ENCODE measurements around the gene APOD. TPM values are rescaled to one million over a fixed set of nuclear protein-coding genes. Genes with fewer than 3 reads are reported as not detected.

The APOD gene
- total RNA-seq, 2 experiments from 2014 or later: not detected

GRCh38 chr3:195579281-195579680, 4.5 kb downstream of the APOD start:
- peaks cover 12% of the 10 kb centered on the region for H3K4me1 Mint-ChIP-seq
- DNase-seq: no peak
- H3K9me3 Mint-ChIP-seq: no peaks in the 10 kb centered on the region
- no peak overlapping the region for H3K27ac Mint-ChIP-seq
- no peaks in the 10 kb centered on the region for H3K36me3 Mint-ChIP-seq
- H3K4me3 Mint-ChIP-seq: no peak overlapping the region
- H3K27me3 Mint-ChIP-seq: no peaks in the 10 kb centered on the region

DNA sequence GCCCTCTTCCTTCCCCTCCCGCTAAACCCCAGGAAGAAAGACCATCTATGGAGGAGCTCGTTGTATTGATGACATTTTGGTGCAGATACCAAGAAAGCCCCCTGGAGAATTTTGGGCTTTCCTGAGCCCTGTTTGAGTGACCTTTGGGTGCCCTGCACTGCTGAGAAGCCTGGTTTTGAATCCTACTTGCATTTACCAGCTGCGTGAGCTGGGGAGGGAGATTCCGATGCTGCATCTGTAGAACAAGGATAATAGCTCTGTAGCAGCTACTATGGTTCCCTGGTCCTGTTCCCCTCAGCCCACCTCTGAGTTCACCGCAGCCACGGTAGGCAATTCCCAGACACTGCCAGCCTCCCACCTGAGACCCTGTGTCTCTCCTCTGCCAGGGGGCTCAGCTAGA, 5.2 kb downstream of the APOD start:
- Mint-ChIP-seq H3K27ac (no peak overlapping the region), H3K27me3 (no peaks in the 10 kb centered on the region), H3K4me3 (no peak overlapping the region), H3K9me3 (no peaks in the 10 kb centered on the region), H3K4me1 (peaks cover 9% of the 10 kb centered on the region), H3K36me3 (no peaks in the 10 kb centered on the region)
- no peak for DNase-seq

DNA sequence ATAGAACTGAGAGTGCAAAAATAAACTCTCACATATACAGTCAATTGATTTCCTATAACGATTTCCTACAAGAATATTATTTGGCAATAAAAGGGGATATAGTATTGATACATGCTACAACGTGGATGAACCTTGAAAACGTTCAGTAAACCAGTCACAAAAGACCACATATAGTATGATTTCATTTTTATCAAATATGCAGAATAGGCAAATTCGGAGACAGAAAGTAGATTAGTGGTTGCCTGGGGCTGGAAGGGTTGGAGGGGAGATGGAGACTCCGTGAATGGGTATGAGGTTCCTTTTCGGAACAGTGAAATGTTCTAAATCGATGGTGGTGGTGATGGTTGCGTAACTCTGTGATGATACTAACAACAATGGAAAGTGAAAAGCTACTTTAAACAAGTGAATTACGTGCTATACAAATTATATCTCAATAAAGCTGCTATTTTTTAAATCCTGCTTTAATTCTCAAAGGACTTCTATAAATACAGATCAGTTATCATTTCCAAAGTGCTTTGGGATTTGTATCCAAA, 6.0 kb downstream of the APOD start:
- peaks cover 9% of the 10 kb centered on the region for H3K4me1 Mint-ChIP-seq
- no peaks in the 10 kb centered on the region for H3K36me3 Mint-ChIP-seq
- no peak overlapping the region for H3K4me3 Mint-ChIP-seq
- H3K27me3 Mint-ChIP-seq: no peaks in the 10 kb centered on the region
- no peaks in the 10 kb centered on the region for H3K9me3 Mint-ChIP-seq
- no peak for DNase-seq
- no peak overlapping the region for H3K27ac Mint-ChIP-seq

GRCh38 chr3:195574497-195575304, 9.0 kb downstream of the APOD start:
- Mint-ChIP-seq H3K9me3 (no peaks in the 10 kb centered on the region), H3K36me3 (no peaks in the 10 kb centered on the region), H3K27ac (no peak overlapping the region), H3K4me3 (no peak overlapping the region), H3K27me3 (no peaks in the 10 kb centered on the region), H3K4me1 (peaks cover 12% of the 10 kb centered on the region)
- DNase-seq: no peak

GRCh38 chr3:195573611-195574496, 9.9 kb downstream of the APOD start:
- Mint-ChIP-seq H3K36me3 (no peaks in the 10 kb centered on the region), H3K27ac (no peak overlapping the region), H3K9me3 (no peaks in the 10 kb centered on the region), H3K4me3 (no peak overlapping the region), H3K27me3 (no peaks in the 10 kb centered on the region), H3K4me1 (peaks cover 9% of the 10 kb centered on the region)
- no peak for DNase-seq

- Mint-ChIP-seq H3K36me3 (no peaks in the 10 kb centered on the region), H3K4me1 (peaks cover 12% of the 10 kb centered on the region), H3K27me3 (no peaks in the 10 kb centered on the region), H3K27ac (no peak overlapping the region), H3K9me3 (no peaks in the 10 kb centered on the region), H3K4me3 (no peak overlapping the region)
- no peak for DNase-seq
These were observed 12.4 kb downstream of the APOD start for GRCh38 chr3:195571361-195571760.

- H3K36me3 Mint-ChIP-seq: no peaks in the 10 kb centered on the region
- H3K9me3 Mint-ChIP-seq: no peaks in the 10 kb centered on the region
- H3K27ac Mint-ChIP-seq: no peak overlapping the region
- no peaks in the 10 kb centered on the region for H3K27me3 Mint-ChIP-seq
- no peak for DNase-seq
- H3K4me1 Mint-ChIP-seq: peaks cover 12% of the 10 kb centered on the region
- no peak overlapping the region for H3K4me3 Mint-ChIP-seq
These were observed 12.8 kb downstream of the APOD start for GRCh38 chr3:195570912-195571311.

DNA sequence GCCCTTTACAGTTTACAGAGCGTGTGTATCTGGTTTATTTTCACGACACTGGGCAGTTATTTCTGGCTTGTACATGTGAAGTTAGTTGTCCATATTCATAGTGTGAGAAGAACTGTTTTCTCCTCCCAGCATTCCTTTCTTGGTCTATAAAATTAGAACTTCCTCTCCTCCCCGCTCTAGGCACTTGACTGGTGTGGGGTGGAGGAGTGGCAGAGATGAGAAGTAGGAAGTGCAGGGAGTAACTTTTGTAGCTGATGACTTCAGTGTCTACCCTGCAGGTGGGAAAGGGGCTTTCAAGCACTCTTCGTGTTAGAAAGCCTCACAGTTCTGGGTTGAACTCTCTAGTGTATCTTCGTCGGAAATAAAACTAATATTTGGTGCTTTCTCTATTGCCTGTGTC, 13.4 kb downstream of the APOD start:
- Mint-ChIP-seq H3K4me1 (peaks cover 12% of the 10 kb centered on the region), H3K27me3 (no peaks in the 10 kb centered on the region), H3K4me3 (no peak overlapping the region), H3K36me3 (no peaks in the 10 kb centered on the region), H3K27ac (no peak overlapping the region), H3K9me3 (no peaks in the 10 kb centered on the region)
- DNase-seq: no peak

DNA sequence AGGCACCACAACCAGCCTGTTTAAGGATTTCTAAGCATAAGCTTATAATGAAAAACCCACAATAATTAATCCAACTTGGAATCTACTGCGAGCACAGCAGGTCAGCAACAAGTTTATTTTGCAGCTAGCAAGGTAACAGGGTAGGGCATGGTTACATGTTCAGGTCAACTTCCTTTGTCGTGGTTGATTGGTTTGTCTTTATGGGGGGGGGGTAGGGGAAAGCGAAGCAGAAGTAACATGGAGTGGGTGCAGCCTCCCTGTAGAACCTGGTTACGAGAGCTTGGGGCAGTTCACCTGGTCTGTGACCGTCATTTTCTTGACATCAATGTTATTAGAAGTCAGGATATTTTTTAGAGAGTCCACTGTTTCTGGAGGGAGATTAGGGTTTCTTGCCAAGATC, 15.1 kb downstream of the APOD start:
- no peak for DNase-seq
- Mint-ChIP-seq H3K36me3 (no peaks in the 10 kb centered on the region), H3K9me3 (no peaks in the 10 kb centered on the region), H3K27ac (no peak overlapping the region), H3K4me1 (peaks cover 12% of the 10 kb centered on the region), H3K4me3 (no peak overlapping the region), H3K27me3 (no peaks in the 10 kb centered on the region)

- no peak overlapping the region for H3K27ac Mint-ChIP-seq
- H3K4me3 Mint-ChIP-seq: no peak overlapping the region
- no peaks in the 10 kb centered on the region for H3K27me3 Mint-ChIP-seq
- no peak for DNase-seq
- no peaks in the 10 kb centered on the region for H3K36me3 Mint-ChIP-seq
- H3K9me3 Mint-ChIP-seq: no peaks in the 10 kb centered on the region
- H3K4me1 Mint-ChIP-seq: peaks cover 12% of the 10 kb centered on the region
These were observed 16.9 kb downstream of the APOD start for GRCh38 chr3:195566797-195567196.

DNA sequence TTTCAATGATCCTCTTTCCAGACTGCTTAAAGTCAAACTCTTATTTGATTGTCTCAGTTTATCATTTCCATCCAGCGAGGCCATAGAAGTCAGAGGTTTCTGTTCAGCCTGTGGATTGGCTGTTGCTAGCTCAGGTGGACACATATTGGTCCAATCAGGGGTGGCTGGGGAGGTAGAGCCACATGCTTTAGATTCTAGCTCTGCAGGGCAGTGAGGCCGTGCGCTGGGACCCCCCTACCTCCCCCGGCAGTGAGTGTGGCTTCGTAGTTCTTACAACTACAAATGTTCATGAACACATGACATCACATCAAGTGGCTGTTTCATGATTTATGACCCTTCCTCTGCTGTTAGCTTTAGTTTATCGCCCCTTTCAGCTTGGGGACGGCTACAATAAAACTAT, 18.0 kb downstream of the APOD start:
- Mint-ChIP-seq H3K36me3 (no peaks in the 10 kb centered on the region), H3K9me3 (no peaks in the 10 kb centered on the region), H3K4me3 (no peak overlapping the region), H3K27me3 (no peaks in the 10 kb centered on the region), H3K27ac (no peak overlapping the region), H3K4me1 (peaks cover 12% of the 10 kb centered on the region)
- DNase-seq: no peak

DNA sequence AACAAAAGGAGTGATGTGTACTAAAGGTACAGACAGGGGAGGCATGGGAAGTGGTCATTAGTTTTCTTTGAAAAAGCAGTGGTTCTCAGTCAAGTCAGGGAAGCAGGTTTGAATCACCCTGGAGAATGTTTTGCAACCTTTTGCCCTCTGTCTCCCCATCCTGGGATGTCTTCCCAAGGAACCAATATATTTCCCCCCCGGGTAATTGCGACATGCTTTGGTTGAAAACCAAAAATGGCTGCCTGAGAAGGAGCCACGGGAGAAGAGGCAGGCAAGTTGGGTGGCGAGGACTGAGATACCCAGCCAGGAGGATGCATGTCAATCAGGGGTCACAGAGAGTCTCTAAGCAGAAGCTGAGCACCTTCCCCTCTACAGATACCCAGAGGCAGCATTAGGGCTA, 20.4 kb downstream of the APOD start:
- H3K27me3 Mint-ChIP-seq: no peaks in the 10 kb centered on the region
- DNase-seq: no peak
- H3K4me3 Mint-ChIP-seq: no peak overlapping the region
- peaks cover 14% of the 10 kb centered on the region for H3K4me1 Mint-ChIP-seq
- no peak overlapping the region for H3K27ac Mint-ChIP-seq
- H3K36me3 Mint-ChIP-seq: no peaks in the 10 kb centered on the region
- H3K9me3 Mint-ChIP-seq: no peaks in the 10 kb centered on the region

DNA sequence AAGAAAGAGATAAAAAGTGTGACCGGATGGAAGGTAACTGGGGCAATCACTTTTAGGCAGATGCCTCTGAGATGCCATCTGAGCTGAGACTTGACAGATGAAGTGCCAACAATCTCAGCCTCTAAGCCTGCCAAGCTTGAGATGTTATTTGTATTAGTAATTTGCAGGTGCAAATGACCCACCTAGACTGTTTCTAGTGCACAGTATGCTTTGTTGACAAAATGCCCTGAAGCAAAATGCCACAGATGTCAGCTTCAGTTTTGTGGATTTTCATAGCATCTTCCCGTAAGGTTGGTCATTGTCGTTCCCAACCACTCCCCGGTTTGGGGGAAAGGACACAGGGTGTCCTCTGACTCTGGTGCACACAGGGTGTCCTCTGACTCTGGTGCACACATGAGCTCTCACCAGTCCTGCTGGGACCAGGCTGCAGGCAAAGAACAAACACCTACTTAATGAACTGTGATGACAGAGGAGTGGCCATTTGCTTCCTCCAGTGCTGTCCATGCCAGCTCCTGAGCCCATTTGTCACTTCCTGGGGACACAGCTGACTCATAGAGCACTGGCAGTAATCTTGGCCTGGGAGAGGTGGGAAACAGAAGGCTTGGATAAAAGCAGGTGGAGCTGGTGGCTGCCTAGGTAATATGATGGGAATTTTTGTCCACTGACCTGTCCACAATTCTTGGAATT, 23.9 kb downstream of the APOD start:
- Mint-ChIP-seq H3K4me1 (peaks cover 20% of the 10 kb centered on the region), H3K4me3 (no peak overlapping the region), H3K27me3 (no peaks in the 10 kb centered on the region), H3K27ac (no peak overlapping the region), H3K36me3 (no peaks in the 10 kb centered on the region), H3K9me3 (no peaks in the 10 kb centered on the region)
- no peak for DNase-seq

DNA sequence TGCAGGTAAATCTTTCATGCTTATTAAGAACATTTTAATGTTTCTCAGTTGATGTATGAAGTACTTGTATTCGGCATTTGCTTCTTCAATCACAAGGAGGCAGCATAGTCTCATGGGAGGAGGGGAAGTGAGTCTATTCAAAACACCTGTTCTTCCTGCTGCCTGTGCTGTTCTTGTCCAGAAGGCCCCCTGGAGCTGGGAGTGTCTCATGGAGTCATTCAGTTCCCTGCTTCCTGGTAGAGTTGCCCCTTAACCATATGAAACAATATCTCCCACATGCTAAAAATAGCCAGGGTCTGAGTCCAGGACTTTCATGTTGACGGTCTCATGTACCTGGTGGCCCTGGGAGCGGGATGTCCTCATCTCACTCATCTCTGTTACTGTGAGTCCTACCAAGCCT, 25.1 kb downstream of the APOD start:
- Mint-ChIP-seq H3K9me3 (no peaks in the 10 kb centered on the region), H3K27ac (peak overlapping the region; percentile 32), H3K4me1 (peaks cover 24% of the 10 kb centered on the region), H3K36me3 (no peaks in the 10 kb centered on the region), H3K4me3 (no peak overlapping the region), H3K27me3 (no peaks in the 10 kb centered on the region)
- no peak for DNase-seq

- H3K4me1 Mint-ChIP-seq: peaks cover 33% of the 10 kb centered on the region
- no peaks in the 10 kb centered on the region for H3K9me3 Mint-ChIP-seq
- H3K27me3 Mint-ChIP-seq: no peaks in the 10 kb centered on the region
- H3K36me3 Mint-ChIP-seq: no peaks in the 10 kb centered on the region
- no peak overlapping the region for H3K4me3 Mint-ChIP-seq
- no peak for DNase-seq
- H3K27ac Mint-ChIP-seq: no peak overlapping the region
These were observed 26.4 kb downstream of the APOD start for GRCh38 chr3:195557322-195557721.

Data from activated naive CD8-positive, alpha-beta T cell treated with anti-CD3 and anti-CD28 coated beads for 36 hours (primary cell).